ENCODE measurements around the gene MMS22L.

GRCh38 chr6:97231911-97232310 lies 51.1 kb downstream of the MMS22L start:
- TF ChIP-seq CTCF (IDR thresholded peaks at IDR 0.05; ENCODE audit: poor library complexity) (no peak), EZH2 (IDR thresholded peaks at IDR 0.05; ENCODE audit: borderline replicate concordance) (no peak)
